Measurements from ENCODE around the gene DDTL. TPM values are rescaled to one million over a fixed set of nuclear protein-coding genes. Genes with fewer than 3 reads are reported as not detected.
"Not testable (repeated sequence)": the region's sequence is repeated elsewhere in the genome, so short reads cannot be mapped to it uniquely, and the experiment has no call there.

The DDTL gene
- total and polyA plus RNA-seq, 2 donors (not counting 3 experiments of a cell fraction or from before 2014, with no cell fraction given) = 0.57 to 2.7 TPM

DNA sequence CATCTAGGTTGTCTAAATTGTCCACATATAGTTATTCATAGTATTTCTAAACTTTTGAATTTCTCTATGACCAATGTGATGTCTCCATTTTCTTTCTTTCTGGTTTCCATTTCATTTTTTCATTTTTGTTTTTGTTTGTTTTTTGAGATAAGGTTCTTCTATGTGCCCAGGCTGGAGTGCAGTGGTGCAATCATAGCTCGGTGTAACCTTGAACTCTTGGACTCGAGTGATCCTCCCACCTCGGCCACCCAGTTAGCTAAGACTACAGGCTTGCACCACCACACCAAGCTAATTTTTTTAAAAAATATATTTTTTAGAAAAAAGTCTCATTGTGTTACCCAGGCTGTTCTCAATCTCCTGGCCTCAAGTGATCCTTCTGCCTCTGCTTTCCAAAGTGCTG lies 30.4 kb downstream of the DDTL start:
- Histone ChIP-seq H3K9me1 (replicated peaks; ENCODE audit: control insufficient read depth, extremely low read depth, insufficient read depth, low read length) (no peaks in the 10 kb centered on the region), H3K9ac (replicated peaks; ENCODE audit: extremely low read depth, insufficient read depth, low read length) (no peak overlapping the region), H3K4me3 (replicated peaks in 1 of 3; ENCODE audit: insufficient read depth in 1 of 3, low read depth in 1 of 3, low read length in 3 of 3) (no peak overlapping the region), H4K20me1 (replicated peaks; ENCODE audit: control insufficient read depth, extremely low read depth, insufficient read depth, low read length) (no peaks in the 10 kb centered on the region), H3K4me2 (ENCODE audit: insufficient read depth, low read length) (no peak overlapping the region), H2AFZ (ENCODE audit: low read depth, low read length) (no peak overlapping the region), H3K36me3 (ENCODE audit: control insufficient read depth in 2 of 2, extremely low read depth in 1 of 2, insufficient read depth in 2 of 2, low read length in 2 of 2) (no peaks in the 10 kb centered on the region), H3K27me3 (ENCODE audit: control insufficient read depth in 2 of 2, insufficient read depth in 2 of 2, low read length in 2 of 2) (no peaks in the 10 kb centered on the region), H3K4me1 (ENCODE audit: control insufficient read depth, extremely low read depth, insufficient read depth, low read length) (no peaks in the 10 kb centered on the region), H3K9me3 (replicated peaks; ENCODE audit: control insufficient read depth, insufficient read depth, low read length) (no peaks in the 10 kb centered on the region), H3K79me2 (ENCODE audit: control insufficient read depth, insufficient read depth, low read length) (no peaks in the 10 kb centered on the region), H3K27ac (ENCODE audit: insufficient read depth, low read depth, low read length) (no peak overlapping the region)
- ChIA-PET POLR2A (no interaction called here), CTCF (no interaction called here)
- FAIRE-seq (no peak), DNase-seq (ENCODE audit: low read depth, low spot score) (no peak)
- TF ChIP-seq MAX (IDR thresholded peaks at IDR 0.05; ENCODE audit: insufficient read depth, insufficient read length) = no peak
- TF ChIP-seq CTCF (IDR thresholded peaks at IDR 0.05; ENCODE audit: extremely low read depth in 1 of 2, insufficient read depth in 1 of 2, low read depth in 1 of 2, low read length in 2 of 2) = no peak
- no peak for TF ChIP-seq FOS (IDR thresholded peaks at IDR 0.05; ENCODE audit: borderline replicate concordance, insufficient read depth, low read length)
- TF ChIP-seq EZH2 (IDR thresholded peaks at IDR 0.05; ENCODE audit: borderline replicate concordance, low read depth, low read length, severe bottlenecking) = no peak
- TF ChIP-seq POLR2AphosphoS5 (IDR thresholded peaks at IDR 0.05; ENCODE audit: insufficient read depth, low read depth, low read length) = no peak
- no peak for TF ChIP-seq JUN (IDR thresholded peaks at IDR 0.05; ENCODE audit: borderline replicate concordance, insufficient read depth, insufficient read length, low read depth)
- no peak for TF ChIP-seq MYC (IDR thresholded peaks at IDR 0.05; ENCODE audit: low read depth, low read length)
- TF ChIP-seq POLR2A (IDR thresholded peaks at IDR 0.05; ENCODE audit: low read depth, low read length) = no peak
- TF ChIP-seq GATA2 (IDR thresholded peaks at IDR 0.05; ENCODE audit: insufficient read depth, insufficient read length, low read depth, low read length) = no peak
- no TSS peak for BruUV-seq (replicated peaks)
- intact Hi-C loops (cut with micrococcal nuclease) = no loop called here
- dilution Hi-C loops (cut with MboI; ENCODE audit: extremely low pct_ligation_motif_present, low sequenced_read_pairs) = no loop called here

DNA sequence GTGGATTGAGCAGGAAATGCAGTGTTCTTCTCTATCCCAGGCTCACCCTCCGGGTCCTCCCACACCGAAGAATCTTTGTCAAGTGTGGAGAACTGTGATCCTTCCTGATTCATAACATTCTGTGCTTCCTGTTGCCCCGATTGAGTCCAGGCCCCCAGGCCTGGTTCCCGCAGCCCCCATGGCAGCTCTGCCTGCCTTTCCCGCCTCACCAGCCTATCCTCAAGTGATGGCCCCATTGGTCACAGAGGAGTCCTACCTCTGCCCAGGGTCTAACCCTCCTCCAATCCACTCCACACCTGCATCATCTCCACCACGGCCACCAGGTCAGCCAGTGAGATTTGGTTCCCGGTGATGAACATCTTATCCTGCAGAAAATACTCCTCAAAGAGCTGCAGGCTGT lies 33.1 kb downstream of the DDTL start:
- H3K9me1 ChIP-seq (replicated peaks; ENCODE audit: control insufficient read depth, extremely low read depth, insufficient read depth, low read length); H3K27me3 ChIP-seq (ENCODE audit: control insufficient read depth in 2 of 2, insufficient read depth in 2 of 2, low read length in 2 of 2); CTCF ChIA-PET; H3K4me2 ChIP-seq (ENCODE audit: insufficient read depth, low read length); H3K4me3 ChIP-seq (replicated peaks in 1 of 3; ENCODE audit: insufficient read depth in 1 of 3, low read depth in 1 of 3, low read length in 3 of 3); H3K79me2 ChIP-seq (ENCODE audit: control insufficient read depth, insufficient read depth, low read length); H3K9ac ChIP-seq (replicated peaks; ENCODE audit: extremely low read depth, insufficient read depth, low read length); FAIRE-seq; dilution Hi-C loops (cut with MboI; ENCODE audit: extremely low pct_ligation_motif_present, low sequenced_read_pairs); H3K36me3 ChIP-seq (ENCODE audit: control insufficient read depth in 2 of 2, extremely low read depth in 1 of 2, insufficient read depth in 2 of 2, low read length in 2 of 2); H3K4me1 ChIP-seq (ENCODE audit: control insufficient read depth, extremely low read depth, insufficient read depth, low read length); POLR2A ChIA-PET; H3K9me3 ChIP-seq (replicated peaks; ENCODE audit: control insufficient read depth, insufficient read depth, low read length); intact Hi-C loops (cut with micrococcal nuclease); H4K20me1 ChIP-seq (replicated peaks; ENCODE audit: control insufficient read depth, extremely low read depth, insufficient read depth, low read length); H3K27ac ChIP-seq (ENCODE audit: insufficient read depth, low read depth, low read length); BruUV-seq (replicated peaks); DNase-seq (ENCODE audit: low read depth, low spot score); H2AFZ ChIP-seq (ENCODE audit: low read depth, low read length): not testable (repeated sequence)
